Stimulated activated CD4-positive, alpha-beta T cell treated with anti-CD3 and anti-CD28 coated beads, Interleukin-15, amount 100 ng/mL, for 48 hours (primary cell): ENCODE measurements around the gene GET3.
"Not testable (repeated sequence)": the region's sequence is repeated elsewhere in the genome, so short reads cannot be mapped to it uniquely, and the experiment has no call there.

Source experiments
- DNase-seq, 2 donors: peaks; one replicate each; pipeline ENCODE4 v3.0.0-alpha.2; 2020; ENCODE audit warnings: low read depth in 2 of 2

The GET3 gene

DNA sequence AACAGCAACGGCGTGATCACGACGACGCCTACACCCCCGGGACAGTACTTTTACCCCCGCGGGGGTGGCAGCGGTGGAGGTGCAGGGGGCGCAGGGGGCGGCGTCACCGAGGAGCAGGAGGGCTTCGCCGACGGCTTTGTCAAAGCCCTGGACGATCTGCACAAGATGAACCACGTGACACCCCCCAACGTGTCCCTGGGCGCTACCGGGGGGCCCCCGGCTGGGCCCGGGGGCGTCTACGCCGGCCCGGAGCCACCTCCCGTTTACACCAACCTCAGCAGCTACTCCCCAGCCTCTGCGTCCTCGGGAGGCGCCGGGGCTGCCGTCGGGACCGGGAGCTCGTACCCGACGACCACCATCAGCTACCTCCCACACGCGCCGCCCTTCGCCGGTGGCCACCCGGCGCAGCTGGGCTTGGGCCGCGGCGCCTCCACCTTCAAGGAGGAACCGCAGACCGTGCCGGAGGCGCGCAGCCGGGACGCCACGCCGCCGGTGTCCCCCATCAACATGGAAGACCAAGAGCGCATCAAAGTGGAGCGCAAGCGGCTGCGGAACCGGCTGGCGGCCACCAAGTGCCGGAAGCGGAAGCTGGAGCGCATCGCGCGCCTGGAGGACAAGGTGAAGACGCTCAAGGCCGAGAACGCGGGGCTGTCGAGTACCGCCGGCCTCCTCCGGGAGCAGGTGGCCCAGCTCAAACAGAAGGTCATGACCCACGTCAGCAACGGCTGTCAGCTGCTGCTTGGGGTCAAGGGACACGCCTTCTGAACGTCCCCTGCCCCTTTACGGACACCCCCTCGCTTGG, 55.0 kb downstream of the GET3 start:
- DNase-seq = peak in 1 of 2 donors; percentile 73

DNA sequence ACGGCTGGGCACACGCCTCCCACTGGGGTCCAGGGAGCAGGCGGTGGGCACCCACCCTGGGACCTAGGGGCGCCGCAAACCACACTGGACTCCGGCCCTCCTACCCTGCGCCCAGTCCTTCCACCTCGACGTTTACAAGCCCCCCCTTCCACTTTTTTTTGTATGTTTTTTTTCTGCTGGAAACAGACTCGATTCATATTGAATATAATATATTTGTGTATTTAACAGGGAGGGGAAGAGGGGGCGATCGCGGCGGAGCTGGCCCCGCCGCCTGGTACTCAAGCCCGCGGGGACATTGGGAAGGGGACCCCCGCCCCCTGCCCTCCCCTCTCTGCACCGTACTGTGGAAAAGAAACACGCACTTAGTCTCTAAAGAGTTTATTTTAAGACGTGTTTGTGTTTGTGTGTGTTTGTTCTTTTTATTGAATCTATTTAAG, 55.6 kb downstream of the GET3 start:
- DNase-seq = no peak

DNA sequence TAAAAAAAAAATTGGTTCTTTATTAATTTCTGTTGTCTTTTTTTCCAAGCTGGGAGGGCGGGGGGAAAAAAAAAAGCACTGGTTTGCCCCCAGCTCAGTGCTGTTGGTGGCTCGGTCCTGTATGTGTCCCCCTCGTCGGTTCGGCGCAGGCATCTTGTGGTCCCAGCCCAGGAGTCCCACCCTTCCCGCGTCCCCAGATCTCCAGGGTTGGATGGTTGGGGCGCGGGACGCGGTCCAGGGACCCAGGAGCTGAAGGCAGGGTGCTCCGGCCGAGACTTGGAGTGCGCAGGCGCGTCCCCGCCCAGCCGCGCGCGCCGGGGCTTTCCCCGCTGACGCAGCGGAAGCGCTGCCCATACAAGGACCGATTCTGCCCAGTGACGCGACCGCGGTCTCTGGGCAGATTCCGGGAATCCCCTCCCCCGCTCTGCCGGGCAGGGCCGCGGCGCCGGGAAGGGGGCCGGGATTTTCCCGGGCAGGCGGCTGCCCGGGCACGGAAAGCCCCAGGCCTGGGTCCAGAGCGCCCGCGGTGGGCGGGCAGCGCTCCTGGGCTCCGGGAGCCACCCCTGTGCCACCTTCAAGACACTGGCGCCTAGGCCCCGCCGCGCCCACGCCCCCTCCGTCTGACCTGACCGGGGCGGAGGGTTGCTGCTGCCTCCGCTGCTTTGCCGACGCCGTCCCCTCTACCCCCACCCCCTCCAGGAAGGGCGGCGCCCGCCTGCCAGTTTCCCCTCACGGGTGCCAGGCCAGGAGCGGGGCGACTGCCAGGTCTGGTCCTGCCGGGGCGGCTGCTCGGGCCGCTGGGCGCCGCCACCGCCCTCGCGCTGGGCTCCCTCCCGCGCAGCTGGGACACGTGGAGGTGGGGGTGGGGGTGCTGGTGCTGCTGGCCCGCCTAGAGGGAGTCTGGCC, 56.2 kb downstream of the GET3 start:
- peak; percentile 86 to 87 for DNase-seq

DNA sequence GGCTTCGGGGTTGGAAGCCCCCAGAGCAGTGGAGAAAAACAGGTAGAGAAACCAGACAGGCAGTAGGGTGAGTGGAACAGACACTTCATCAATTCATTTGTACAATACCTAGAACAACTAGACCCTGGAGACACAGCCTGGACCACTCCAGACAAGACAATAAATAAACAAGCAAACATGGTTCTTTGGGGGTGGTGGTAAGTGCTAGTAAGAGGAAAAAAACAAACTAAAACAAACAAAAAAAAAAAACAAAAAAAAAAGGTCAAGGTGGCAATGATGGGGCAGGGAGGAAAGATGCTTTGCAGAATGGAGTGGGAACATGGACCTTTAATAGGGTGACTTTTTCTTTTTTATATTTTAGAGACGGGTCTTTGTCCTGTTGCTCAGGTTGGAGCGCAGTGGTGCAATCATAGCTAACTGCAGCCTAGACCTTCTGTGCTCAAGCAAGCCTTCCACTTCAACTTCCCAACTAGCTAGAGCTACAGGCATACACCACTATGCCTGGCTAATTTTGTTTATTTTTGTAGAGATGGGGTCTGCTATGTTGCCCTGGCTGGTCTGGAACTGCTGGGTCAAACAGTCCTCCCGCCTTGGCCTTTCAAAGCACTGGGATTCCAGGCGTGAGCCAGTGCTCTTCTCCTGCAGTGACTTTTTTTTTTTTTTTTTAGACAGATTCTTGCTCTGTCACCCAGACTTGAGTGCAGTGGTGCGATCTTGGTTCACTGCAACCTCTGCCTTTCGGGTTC, 57.1 kb downstream of the GET3 start:
- DNase-seq = no peak

DNA sequence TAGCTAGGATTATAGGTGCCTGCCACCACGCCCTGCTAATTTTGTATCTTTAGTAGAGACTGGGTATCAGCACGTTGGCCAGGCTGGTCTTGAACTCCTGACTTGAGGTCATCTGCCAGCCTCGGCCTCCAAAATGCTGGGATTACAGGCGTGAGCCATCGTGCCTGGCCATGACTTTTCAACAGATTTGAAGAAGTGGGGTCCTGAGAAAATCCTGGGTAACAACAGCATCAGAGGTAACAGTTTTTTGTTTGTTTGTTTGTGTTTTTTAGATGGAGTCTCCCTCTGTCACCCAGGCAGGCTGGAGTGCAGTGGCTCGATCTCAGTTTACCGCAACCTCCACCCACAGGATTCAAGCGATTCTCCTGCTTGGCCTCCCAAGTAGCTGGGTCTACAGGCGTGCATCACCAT, 57.7 kb downstream of the GET3 start:
- DNase-seq = no peak

DNA sequence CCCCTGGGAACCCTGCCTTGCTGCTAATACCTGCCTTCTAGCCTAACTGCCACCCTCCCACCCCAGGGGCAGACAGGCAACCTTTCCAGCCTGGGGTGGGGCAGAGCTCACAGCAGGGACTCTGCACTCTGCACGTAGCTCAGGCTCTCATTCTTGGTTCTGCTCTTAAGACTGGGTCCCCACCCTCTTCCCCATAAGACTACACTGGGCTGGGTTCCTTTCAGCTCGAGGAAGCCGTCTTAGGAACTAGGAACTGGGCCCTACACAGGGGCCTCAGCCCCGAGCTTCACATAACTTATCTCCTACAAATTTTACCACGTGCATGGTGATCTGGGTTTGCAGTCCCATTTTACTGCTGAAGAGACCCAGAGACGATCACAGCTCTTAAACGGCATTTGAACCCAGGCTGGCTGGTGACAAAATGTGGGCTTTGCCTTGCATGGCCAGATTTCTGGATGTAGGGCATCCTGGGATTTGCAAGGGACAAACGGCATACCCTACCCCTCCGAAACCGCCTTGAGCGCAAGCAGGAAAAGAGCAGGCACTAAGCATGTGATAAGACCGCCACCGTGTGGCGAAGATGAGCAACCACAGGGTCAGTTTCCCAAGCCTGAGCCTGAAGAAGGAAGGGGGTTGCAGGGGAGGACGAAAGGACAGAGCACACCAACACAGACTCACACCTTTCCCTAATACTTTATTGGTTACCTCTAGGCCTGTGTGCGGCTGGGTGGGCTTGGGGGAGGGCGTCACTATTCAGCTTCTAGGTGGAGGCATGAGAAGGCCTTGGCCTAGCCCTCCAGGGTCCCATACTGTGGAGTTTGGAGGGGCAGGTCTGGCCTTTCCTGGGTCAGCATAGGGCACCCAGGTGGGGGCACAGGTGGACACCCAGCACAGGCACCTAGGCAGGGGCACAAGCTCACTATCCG, 59.1 kb downstream of the GET3 start:
- peak; percentile 63 to 70 for DNase-seq

DNA sequence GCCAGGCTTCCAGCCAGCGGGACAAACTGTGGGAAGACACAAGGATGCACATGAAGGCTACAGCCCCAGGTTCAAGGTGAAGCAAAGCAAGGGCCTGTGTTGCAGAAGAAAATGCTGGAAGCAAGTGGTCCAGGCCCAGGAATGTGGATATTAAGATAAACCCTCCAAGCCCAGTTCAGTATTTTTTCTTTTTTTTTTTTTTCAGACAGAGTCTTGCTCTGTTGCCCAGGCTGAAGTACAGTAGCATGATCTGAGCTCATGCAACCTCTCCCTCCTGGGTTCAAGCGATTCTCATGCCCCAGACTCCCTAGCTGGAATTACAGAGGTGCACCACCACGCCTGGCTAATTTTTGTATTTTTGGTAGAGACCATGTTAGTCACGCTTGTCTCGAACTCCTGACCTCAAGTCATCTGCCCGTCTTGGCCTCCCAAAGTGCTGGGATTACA, 59.9 kb downstream of the GET3 start:
- no peak for DNase-seq

DNA sequence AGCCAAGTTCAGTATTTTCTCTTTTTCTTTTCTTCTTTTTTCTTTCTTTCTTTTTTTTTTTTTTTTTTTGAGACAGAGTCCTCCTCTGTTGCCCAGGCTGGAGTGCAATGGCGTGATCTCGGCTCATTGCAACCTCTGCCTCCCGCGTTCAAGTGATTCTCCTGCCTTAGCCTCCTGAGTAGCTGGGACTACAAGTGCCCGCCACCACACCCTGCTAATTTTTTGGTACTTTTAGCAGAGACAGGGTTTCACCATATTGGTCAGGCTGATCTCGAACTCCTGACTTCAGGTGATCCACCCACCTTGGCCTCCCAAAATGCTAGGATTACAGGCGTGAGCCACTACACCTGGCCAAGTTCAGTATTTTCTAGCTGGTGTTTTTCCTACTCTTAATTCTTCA, 60.3 kb downstream of the GET3 start:
- DNase-seq = not testable (repeated sequence)
